Measurements from ENCODE around the gene SELENOI. TPM values are rescaled to one million over a fixed set of nuclear protein-coding genes. Genes with fewer than 3 reads are reported as not detected.

SELENOI gene
- total RNA-seq, 4 donors from 2014 or later, result 23.1 to 46.6 (median 32.4) TPM

- no peaks in the 10 kb centered on the region for H3K27me3 ChIP-seq
- no peak for DNase-seq
- H3K4me3 ChIP-seq, result no peak overlapping the region
- no peaks in the 10 kb centered on the region for H3K4me1 ChIP-seq
- no peak overlapping the region for H3K27ac ChIP-seq
- 88 to 94% methylated on average over 2 of the region's 2 CpGs for WGBS, 2 donors
- TF ChIP-seq, protein P1, sequence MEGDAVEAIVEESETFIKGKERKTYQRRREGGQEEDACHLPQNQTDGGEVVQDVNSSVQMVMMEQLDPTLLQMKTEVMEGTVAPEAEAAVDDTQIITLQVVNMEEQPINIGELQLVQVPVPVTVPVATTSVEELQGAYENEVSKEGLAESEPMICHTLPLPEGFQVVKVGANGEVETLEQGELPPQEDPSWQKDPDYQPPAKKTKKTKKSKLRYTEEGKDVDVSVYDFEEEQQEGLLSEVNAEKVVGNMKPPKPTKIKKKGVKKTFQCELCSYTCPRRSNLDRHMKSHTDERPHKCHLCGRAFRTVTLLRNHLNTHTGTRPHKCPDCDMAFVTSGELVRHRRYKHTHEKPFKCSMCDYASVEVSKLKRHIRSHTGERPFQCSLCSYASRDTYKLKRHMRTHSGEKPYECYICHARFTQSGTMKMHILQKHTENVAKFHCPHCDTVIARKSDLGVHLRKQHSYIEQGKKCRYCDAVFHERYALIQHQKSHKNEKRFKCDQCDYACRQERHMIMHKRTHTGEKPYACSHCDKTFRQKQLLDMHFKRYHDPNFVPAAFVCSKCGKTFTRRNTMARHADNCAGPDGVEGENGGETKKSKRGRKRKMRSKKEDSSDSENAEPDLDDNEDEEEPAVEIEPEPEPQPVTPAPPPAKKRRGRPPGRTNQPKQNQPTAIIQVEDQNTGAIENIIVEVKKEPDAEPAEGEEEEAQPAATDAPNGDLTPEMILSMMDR (IDR thresholded peaks at IDR 0.05), result no peak
- intact Hi-C loops (cut with DNase I), result no loop called here
- H3K36me3 ChIP-seq, result peaks cover 0 to 79% (median 0%) of the 10 kb centered on the region in 3 donors
- no peaks in the 10 kb centered on the region for H3K9me3 ChIP-seq
These were observed 34.3 kb downstream of the SELENOI start for GRCh38 chr2:26380281-26380680.

- DNase-seq, result no peak
- intact Hi-C loops (cut with DNase I), result no loop called here
- no peak overlapping the region for H3K4me3 ChIP-seq
- H3K4me1 ChIP-seq, result no peaks in the 10 kb centered on the region
- 94 to 95% methylated on average over 3 of the region's 3 CpGs for WGBS, 2 donors
- peaks cover 0 to 79% (median 0%) of the 10 kb centered on the region in 3 donors for H3K36me3 ChIP-seq
- TF ChIP-seq POLR2A (IDR thresholded peaks at IDR 0.05), result no peak
- TF ChIP-seq, protein P1 (IDR thresholded peaks at IDR 0.05), result no peak
- H3K27me3 ChIP-seq, result no peaks in the 10 kb centered on the region
- H3K27ac ChIP-seq, result no peak overlapping the region
- H3K9me3 ChIP-seq, result no peaks in the 10 kb centered on the region
These were observed 36.6 kb downstream of the SELENOI start for GRCh38 chr2:26382564-26382963.

DNA sequence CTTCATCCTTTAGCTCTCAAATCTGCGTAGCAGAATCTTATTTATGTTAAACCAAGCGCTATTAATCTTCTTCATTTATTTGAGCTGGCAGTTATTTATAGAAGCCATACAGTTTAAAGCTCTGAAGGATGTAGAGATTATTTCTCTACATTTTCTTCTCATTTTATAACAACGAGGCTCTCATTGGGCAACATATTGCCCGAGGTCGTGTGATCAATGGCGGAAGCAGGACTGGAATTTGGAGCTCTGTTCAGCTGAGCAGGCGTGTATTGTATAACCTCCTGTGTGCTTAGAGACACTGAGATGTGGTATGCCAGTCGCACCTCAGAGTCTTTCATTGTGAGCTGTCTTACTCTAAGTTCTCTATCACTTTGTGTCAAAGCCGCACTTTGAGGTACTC is 38.2 kb downstream of the SELENOI start:
- Histone ChIP-seq H3K27me3 (no peaks in the 10 kb centered on the region), H3K4me3 (no peak overlapping the region), H3K27ac (no peak overlapping the region), H3K4me1 (no peaks in the 10 kb centered on the region), H3K9me3 (no peaks in the 10 kb centered on the region), H3K36me3 (peaks cover 0 to 79% (median 0%) of the 10 kb centered on the region in 3 donors)
- no peak for TF ChIP-seq POLR2A (IDR thresholded peaks at IDR 0.05)
- TF ChIP-seq, protein P1 (IDR thresholded peaks at IDR 0.05), result no peak
- intact Hi-C loops (cut with DNase I), result no loop called here
- DNase-seq, result no peak
- whole genome bisulfite sequencing, 2 donors, result 65 to 74% methylated on average over 9 of the region's 9 CpGs

- Histone ChIP-seq H3K27me3 (no peaks in the 10 kb centered on the region), H3K9me3 (no peaks in the 10 kb centered on the region), H3K27ac (no peak overlapping the region), H3K4me1 (no peaks in the 10 kb centered on the region), H3K4me3 (no peak overlapping the region), H3K36me3 (peaks cover 0 to 81% (median 0%) of the 10 kb centered on the region in 3 donors)
- no peak for TF ChIP-seq POLR2A (IDR thresholded peaks at IDR 0.05)
- TF ChIP-seq, protein P1 (IDR thresholded peaks at IDR 0.05), result no peak
- intact Hi-C loops (cut with DNase I), result no loop called here
- no peak for DNase-seq
These were observed 38.7 kb downstream of the SELENOI start for GRCh38 chr2:26384597-26384996.

- Histone ChIP-seq H3K27ac (no peak overlapping the region), H3K36me3 (peaks cover 0 to 83% (median 0%) of the 10 kb centered on the region in 3 donors), H3K4me1 (no peaks in the 10 kb centered on the region), H3K27me3 (no peaks in the 10 kb centered on the region), H3K4me3 (no peak overlapping the region), H3K9me3 (no peaks in the 10 kb centered on the region)
- intact Hi-C loops (cut with DNase I), result no loop called here
- WGBS, 2 donors, result 89 to 91% methylated on average over 4 of the region's 4 CpGs
- no peak for DNase-seq
- TF ChIP-seq, protein P1 (IDR thresholded peaks at IDR 0.05), result no peak
- no peak for TF ChIP-seq POLR2A (IDR thresholded peaks at IDR 0.05)
These were observed 41.2 kb downstream of the SELENOI start for GRCh38 chr2:26387189-26387588.

Data from esophagus squamous epithelium (tissue), 5 donors.